ENCODE data around the gene ZNF398. TPM values are rescaled to one million over a fixed set of nuclear protein-coding genes. Genes with fewer than 3 reads are reported as not detected.
"Not testable (repeated sequence)": the region's sequence is repeated elsewhere in the genome, so short reads cannot be mapped to it uniquely, and the experiment has no call there.

ZNF398 gene
- total and polyA plus RNA-seq, 5 experiments from 2014 or later: 6.9 to 29.0 (median 9.7) TPM

- Mint-ChIP-seq H3K4me1 (peaks cover 21 to 38% (median 25%) of the 10 kb centered on the region in 4 donors), H3K9me3 (peaks cover 0 to 15% (median 7%) of the 10 kb centered on the region in 9 donors), H3K27me3 (no peaks in the 10 kb centered on the region), H3K4me3 (peak overlapping the region; percentile 89 to 100 (median 99)), H3K36me3 (peaks cover 9 to 21% (median 16%) of the 10 kb centered on the region in 3 donors), H3K27ac (peak overlapping the region; percentile 92 to 100 (median 98))
- POLR2A ChIA-PET: interaction anchor here (0.6 to 5.1 kb wide), 8 partner anchors 21 to 186 kb away, joined by 3 to 98 read pairs (median 6); partner anchors contain the start of genes ZNF282, ZNF398 and ZNF786
- peak; percentile 47 to 56 for ATAC-seq
- peak; percentile 27 to 72 (median 52) for DNase-seq
Observed at GRCh38 chr7:149126662-149127266, 20.5 kb upstream of the ZNF398 start.

DNA sequence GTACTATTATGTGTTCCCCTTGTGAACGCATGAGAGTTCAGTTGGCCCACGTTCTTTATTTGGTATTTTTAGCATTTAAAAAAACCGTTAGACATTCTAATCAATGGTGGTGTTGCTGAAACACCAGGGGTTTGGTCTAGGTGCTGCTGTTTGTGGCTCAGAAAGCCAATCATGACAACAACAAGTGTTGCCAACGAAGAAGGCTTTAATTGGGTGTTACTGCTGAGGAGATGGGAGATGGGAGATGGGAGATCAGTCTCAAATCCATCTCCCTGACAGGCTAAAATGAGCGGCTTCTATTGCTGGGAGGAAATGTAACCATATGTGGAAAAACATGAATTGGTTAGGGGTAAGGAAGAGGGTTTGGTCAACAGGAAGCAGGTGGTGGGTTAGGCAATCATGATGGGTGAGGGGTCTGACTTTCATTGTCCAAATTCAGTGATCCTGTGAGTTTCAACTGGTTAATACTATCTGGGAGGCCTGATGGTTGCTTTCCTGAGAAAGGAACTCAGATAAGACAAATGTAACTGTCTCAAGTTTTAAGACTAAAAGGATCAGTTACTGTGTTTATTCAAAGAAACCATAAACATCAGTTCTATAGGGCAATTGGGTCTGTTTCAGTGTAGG lies 16.6 kb upstream of the ZNF398 start:
- ATAC-seq (no peak), DNase-seq (no peak)
- H3K27ac Mint-ChIP-seq: peak overlapping the region in 2 of 10 donors; percentile 63 to 70
- peaks cover 0 to 15% (median 7%) of the 10 kb centered on the region in 9 donors for H3K9me3 Mint-ChIP-seq
- H3K4me3 Mint-ChIP-seq: no peak overlapping the region
- peaks cover 9 to 27% (median 21%) of the 10 kb centered on the region in 3 donors for H3K36me3 Mint-ChIP-seq
- H3K4me1 Mint-ChIP-seq: peaks cover 10 to 23% (median 13%) of the 10 kb centered on the region in 4 donors
- H3K27me3 Mint-ChIP-seq: no peaks in the 10 kb centered on the region
- POLR2A ChIA-PET: no interaction called here

DNA sequence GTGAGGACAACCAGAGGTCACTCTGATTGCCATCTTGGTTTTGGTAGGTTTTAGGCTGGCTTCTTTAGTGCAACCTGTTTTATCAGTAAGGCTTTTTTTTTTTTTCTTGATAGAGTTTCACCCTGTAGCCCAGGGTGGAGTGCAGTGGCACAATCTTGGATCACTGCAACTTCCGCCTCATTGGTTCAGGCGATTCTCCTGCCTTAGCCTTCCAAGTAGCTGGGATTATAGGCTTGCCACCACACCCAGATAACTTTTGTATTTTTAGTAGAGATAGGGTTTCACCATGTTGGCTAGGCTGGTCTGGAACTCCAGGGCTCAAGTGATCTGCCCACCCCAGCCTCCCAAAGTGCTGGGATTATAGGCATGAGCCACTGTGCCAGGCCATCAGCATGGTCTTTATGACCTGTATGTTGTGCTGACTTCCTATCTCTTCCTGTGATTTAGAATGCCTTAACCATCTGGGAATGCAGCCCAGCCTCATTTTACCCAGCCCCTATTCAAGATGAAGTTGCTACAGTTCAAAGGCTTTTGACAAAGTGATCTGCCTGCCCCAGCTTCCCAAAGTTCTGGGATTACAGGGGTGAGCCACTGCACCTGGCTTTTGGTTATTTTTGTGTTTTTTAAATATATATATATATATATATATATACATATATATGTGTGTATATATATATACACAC lies 14.1 kb upstream of the ZNF398 start:
- H3K4me1 Mint-ChIP-seq: peaks cover 0 to 3% (median 1%) of the 10 kb centered on the region in 4 donors
- H3K9me3 Mint-ChIP-seq: peaks cover 0 to 15% (median 7%) of the 10 kb centered on the region in 9 donors
- no peak for DNase-seq
- no peak overlapping the region for H3K4me3 Mint-ChIP-seq
- ATAC-seq: no peak
- POLR2A ChIA-PET: interaction anchor here (1.9 kb wide), 1 partner anchor 14 kb away, joined by 6 read pairs; the partner anchor contains the start of gene ZNF398
- H3K36me3 Mint-ChIP-seq: peaks cover 9 to 28% (median 20%) of the 10 kb centered on the region in 3 donors
- H3K27ac Mint-ChIP-seq: no peak overlapping the region
- H3K27me3 Mint-ChIP-seq: no peaks in the 10 kb centered on the region

- DNase-seq: no peak
- H3K9me3 Mint-ChIP-seq: peaks cover 0 to 6% (median under 1%) of the 10 kb centered on the region in 9 donors
- no peak for ATAC-seq
- POLR2A ChIA-PET: no interaction called here
- H3K4me3 Mint-ChIP-seq: no peak overlapping the region
- H3K27ac Mint-ChIP-seq: no peak overlapping the region
- H3K4me1 Mint-ChIP-seq: peaks cover 0 to 2% (median 0%) of the 10 kb centered on the region in 4 donors
- no peaks in the 10 kb centered on the region for H3K27me3 Mint-ChIP-seq
- H3K36me3 Mint-ChIP-seq: peaks cover 1 to 13% (median 12%) of the 10 kb centered on the region in 3 donors
Observed at GRCh38 chr7:149136118-149136517, 11.1 kb upstream of the ZNF398 start.

GRCh38 chr7:149140831-149141230 lies 6.4 kb upstream of the ZNF398 start:
- H3K4me3 Mint-ChIP-seq: no peak overlapping the region
- no peaks in the 10 kb centered on the region for H3K27me3 Mint-ChIP-seq
- H3K27ac Mint-ChIP-seq: no peak overlapping the region
- POLR2A ChIA-PET: interaction anchor here (0.7 kb wide), 1 partner anchor 33 kb away, joined by 3 read pairs; no protein-coding TSS in a partner anchor
- ATAC-seq (no peak), DNase-seq (no peak)
- H3K4me1 Mint-ChIP-seq: peaks cover 3 to 12% (median 8%) of the 10 kb centered on the region in 4 donors
- peaks cover 0 to 2% (median 0%) of the 10 kb centered on the region in 3 donors for H3K36me3 Mint-ChIP-seq
- H3K9me3 Mint-ChIP-seq: no peaks in the 10 kb centered on the region

- Mint-ChIP-seq H3K4me3 (no peak overlapping the region), H3K27ac (no peak overlapping the region), H3K36me3 (peaks cover 0 to 2% (median 0%) of the 10 kb centered on the region in 3 donors), H3K9me3 (no peaks in the 10 kb centered on the region), H3K4me1 (peaks cover 4 to 15% (median 13%) of the 10 kb centered on the region in 4 donors), H3K27me3 (no peaks in the 10 kb centered on the region)
- DNase-seq (no peak), ATAC-seq (no peak)
- POLR2A ChIA-PET: no interaction called here
Observed at GRCh38 chr7:149141893-149142292, 5.4 kb upstream of the ZNF398 start.

- H3K9me3 Mint-ChIP-seq, ATAC-seq, DNase-seq, H3K4me3 Mint-ChIP-seq, POLR2A ChIA-PET, H3K27me3 Mint-ChIP-seq, H3K36me3 Mint-ChIP-seq, H3K27ac Mint-ChIP-seq: not testable (repeated sequence)
- peaks cover 7 to 26% (median 18%) of the 10 kb centered on the region in 4 donors for H3K4me1 Mint-ChIP-seq
Observed at GRCh38 chr7:149144436-149144922, 2.8 kb upstream of the ZNF398 start.

GRCh38 chr7:149145031-149145845 lies 2.0 kb upstream of the ZNF398 start:
- no peak for DNase-seq
- Mint-ChIP-seq H3K4me1 (peaks cover 10 to 32% (median 25%) of the 10 kb centered on the region in 4 donors), H3K27ac (peak overlapping the region in 9 of 10 donors; percentile 36 to 89 (median 82)), H3K36me3 (peaks cover 0 to 3% (median 0%) of the 10 kb centered on the region in 3 donors), H3K9me3 (no peaks in the 10 kb centered on the region), H3K4me3 (peak overlapping the region; percentile 40 to 89 (median 66)), H3K27me3 (no peaks in the 10 kb centered on the region)
- POLR2A ChIA-PET: interaction anchor here (4.8 kb wide), 1 partner anchor 19 kb away, joined by 98 read pairs; the partner anchor contains the start of gene ZNF425
- ATAC-seq: no peak

GRCh38 chr7:149147752-149148653 lies 750 bp downstream of the ZNF398 start:
- Mint-ChIP-seq H3K9me3 (no peaks in the 10 kb centered on the region), H3K27me3 (no peaks in the 10 kb centered on the region), H3K36me3 (peaks cover 0 to 11% (median 0%) of the 10 kb centered on the region in 3 donors), H3K27ac (peak overlapping the region; percentile 23 to 92 (median 80)), H3K4me1 (peaks cover 15 to 43% (median 34%) of the 10 kb centered on the region in 4 donors), H3K4me3 (peak overlapping the region; percentile 77 to 91 (median 84))
- POLR2A ChIA-PET: interaction anchor here (0.5 to 4.8 kb wide), 17 partner anchors 9 to 625 kb away, joined by 3 to 98 read pairs (median 5); partner anchors contain the start of genes ZNF282, ZNF425 and ZNF783
- DNase-seq (peak in 9 of 10 donors; percentile 50 to 78 (median 67)), ATAC-seq (peak; percentile 56 to 59)

DNA sequence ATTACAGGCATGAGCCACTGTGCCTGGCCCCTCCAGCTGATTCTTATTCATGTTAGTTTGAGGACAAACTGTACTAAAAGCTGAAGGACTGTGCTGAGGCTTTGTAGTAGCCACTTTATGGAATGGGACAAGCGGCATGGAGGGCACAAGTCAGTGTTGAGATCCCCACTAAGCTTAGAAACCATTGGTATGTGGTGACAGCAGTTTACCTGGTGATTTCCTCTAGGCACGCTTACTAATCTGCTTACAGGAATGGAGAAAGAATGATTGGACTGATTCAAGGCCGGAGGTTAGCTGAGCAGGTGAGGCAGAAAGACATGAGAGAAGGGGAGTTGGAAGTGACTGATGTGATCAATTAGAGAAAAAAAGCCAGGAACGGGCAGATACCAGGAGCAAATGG lies 3.7 kb downstream of the ZNF398 start:
- DNase-seq (no peak), ATAC-seq (no peak)
- H3K4me3 Mint-ChIP-seq: peak overlapping the region in 1 of 10 donors; percentile 28
- peaks cover 20 to 44% (median 38%) of the 10 kb centered on the region in 4 donors for H3K4me1 Mint-ChIP-seq
- H3K9me3 Mint-ChIP-seq: no peaks in the 10 kb centered on the region
- POLR2A ChIA-PET: interaction anchor here (0.6 to 0.9 kb wide), 2 partner anchors 22 to 163 kb away, joined by 3 read pairs; no protein-coding TSS in a partner anchor
- no peaks in the 10 kb centered on the region for H3K27me3 Mint-ChIP-seq
- peak overlapping the region in 2 of 10 donors; percentile 12 to 53 for H3K27ac Mint-ChIP-seq
- H3K36me3 Mint-ChIP-seq: peaks cover 0 to 37% (median 7%) of the 10 kb centered on the region in 3 donors

DNA sequence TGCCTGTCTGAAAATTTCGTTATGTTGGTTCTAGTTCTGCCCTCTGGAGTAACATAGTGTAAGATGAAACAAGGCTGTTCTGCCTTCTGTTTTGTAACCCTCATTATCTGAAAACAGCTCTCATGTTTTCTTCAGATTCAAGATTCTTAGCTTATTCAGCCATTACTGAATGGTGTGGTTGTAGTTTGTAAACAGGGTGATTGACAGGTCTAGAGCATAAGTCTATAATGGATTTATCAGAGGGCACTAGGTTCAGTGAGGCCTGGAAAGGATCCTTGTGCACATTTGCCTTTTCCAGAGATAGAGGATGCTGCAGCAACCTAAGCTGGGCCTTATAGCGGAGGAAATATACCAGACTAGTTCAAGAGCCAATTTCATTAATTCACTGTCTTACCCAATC lies 6.1 kb downstream of the ZNF398 start:
- H3K4me1 Mint-ChIP-seq: peaks cover 21 to 48% (median 38%) of the 10 kb centered on the region in 4 donors
- POLR2A ChIA-PET: no interaction called here
- no peak overlapping the region for H3K4me3 Mint-ChIP-seq
- H3K27ac Mint-ChIP-seq: no peak overlapping the region
- peaks cover 4 to 57% (median 16%) of the 10 kb centered on the region in 3 donors for H3K36me3 Mint-ChIP-seq
- no peaks in the 10 kb centered on the region for H3K9me3 Mint-ChIP-seq
- ATAC-seq: no peak
- DNase-seq: no peak
- no peaks in the 10 kb centered on the region for H3K27me3 Mint-ChIP-seq

All from naive thymus-derived CD8-positive, alpha-beta T cell (primary cell).